Loucy (cell line): ENCODE measurements around the gene KIAA0753.

Source experiments
- EZH2phosphoT487 ChIP-seq: fragments of 200-600 bp; IDR thresholded peaks from 2 replicates; pipeline ENCODE4 v1.6.1; 2018; ENCODE audit warnings: antibody characterized with exemption, mild to moderate bottlenecking, moderate library complexity, borderline replicate concordance
- TF ChIP-seq, protein P1 (sequence below): fragments of 200-600 bp; sonication (generic); conservative IDR thresholded peaks from 2 replicates; pipeline ENCODE4 v1.5.1; 2014; ENCODE audit warnings: mild to moderate bottlenecking, antibody characterized with exemption, low read length

- TF ChIP-seq, protein P1, sequence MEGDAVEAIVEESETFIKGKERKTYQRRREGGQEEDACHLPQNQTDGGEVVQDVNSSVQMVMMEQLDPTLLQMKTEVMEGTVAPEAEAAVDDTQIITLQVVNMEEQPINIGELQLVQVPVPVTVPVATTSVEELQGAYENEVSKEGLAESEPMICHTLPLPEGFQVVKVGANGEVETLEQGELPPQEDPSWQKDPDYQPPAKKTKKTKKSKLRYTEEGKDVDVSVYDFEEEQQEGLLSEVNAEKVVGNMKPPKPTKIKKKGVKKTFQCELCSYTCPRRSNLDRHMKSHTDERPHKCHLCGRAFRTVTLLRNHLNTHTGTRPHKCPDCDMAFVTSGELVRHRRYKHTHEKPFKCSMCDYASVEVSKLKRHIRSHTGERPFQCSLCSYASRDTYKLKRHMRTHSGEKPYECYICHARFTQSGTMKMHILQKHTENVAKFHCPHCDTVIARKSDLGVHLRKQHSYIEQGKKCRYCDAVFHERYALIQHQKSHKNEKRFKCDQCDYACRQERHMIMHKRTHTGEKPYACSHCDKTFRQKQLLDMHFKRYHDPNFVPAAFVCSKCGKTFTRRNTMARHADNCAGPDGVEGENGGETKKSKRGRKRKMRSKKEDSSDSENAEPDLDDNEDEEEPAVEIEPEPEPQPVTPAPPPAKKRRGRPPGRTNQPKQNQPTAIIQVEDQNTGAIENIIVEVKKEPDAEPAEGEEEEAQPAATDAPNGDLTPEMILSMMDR = no peak
- no peak for TF ChIP-seq EZH2phosphoT487
Observed at GRCh38 chr17:6561446-6561845, 79.1 kb downstream of the KIAA0753 start.
